Keratinocyte (primary cell): ENCODE data around the gene RNF26. TPM values are rescaled to one million over a fixed set of nuclear protein-coding genes. Genes with fewer than 3 reads are reported as not detected.

ENCODE experiments used
- DNase-seq: peaks from one replicate; pipeline ENCODE4 v3.0.0-alpha.2; 2011; ENCODE audit warnings: low read depth, missing footprints, low spot score
- FAIRE-seq: peaks from 2 replicates; lab custom pipeline; 2011; peaks lifted over from hg19 to GRCh38; lab: Jason Lieb, UNC
- H2AFZ ChIP-seq: 2 replicates; pipeline ENCODE4 v1.6.0; 2012; ENCODE audit warnings: low read length, control low read depth, inconsistent platforms; ENCODE audit not compliant: control insufficient read depth
- H3K27ac ChIP-seq: 2 replicates; pipeline ENCODE4 v1.5.1; 2011; ENCODE audit warnings: low read length; ENCODE audit not compliant: control insufficient read depth, insufficient read depth
- H3K27me3 ChIP-seq: 3 replicates; pipeline ENCODE4 v1.6.0; 2011; ENCODE audit warnings: low read length; ENCODE audit not compliant: control insufficient read depth, insufficient read depth; ENCODE audit errors: extremely low read depth
- H3K36me3 ChIP-seq, 2 experiments: 2 replicates in 1 of 2; 3 replicates in 1 of 2; pipeline ENCODE4 v1.5.1; 2011; ENCODE audit warnings: low read length in 2 of 2, mild to moderate bottlenecking in 1 of 2; ENCODE audit not compliant: control insufficient read depth in 2 of 2, insufficient read depth in 2 of 2; ENCODE audit errors: extremely low read depth in 1 of 2
- H3K4me1 ChIP-seq: 3 replicates; pipeline ENCODE4 v1.5.1; 2011; ENCODE audit warnings: low read length; ENCODE audit not compliant: control insufficient read depth, insufficient read depth; ENCODE audit errors: extremely low read depth
- H3K4me2 ChIP-seq: 3 replicates; pipeline ENCODE4 v1.6.0; 2011; ENCODE audit warnings: low read depth, low read length; ENCODE audit not compliant: control insufficient read depth, insufficient read depth; ENCODE audit errors: extremely low read depth
- H3K4me3 ChIP-seq, 3 experiments: fragments of 200-600 bp in 1 of 3; sonication (generic) in 1 of 3; 2 replicates in 2 of 3; 3 replicates in 1 of 3; pipeline ENCODE4 v1.5.1; 2011 to 2016; ENCODE audit warnings: low read length in 3 of 3, mild to moderate bottlenecking in 3 of 3, control low read depth in 2 of 3, inconsistent platforms in 1 of 3, low read depth in 1 of 3, mixed read lengths in 1 of 3, mixed run types in 1 of 3, moderate library complexity in 1 of 3; ENCODE audit not compliant: control insufficient read depth in 2 of 3, insufficient read depth in 2 of 3; ENCODE audit errors: extremely low read depth in 1 of 3
- H3K79me2 ChIP-seq: 2 replicates; pipeline ENCODE4 v1.6.0; 2012; ENCODE audit warnings: low read length; ENCODE audit not compliant: control insufficient read depth, insufficient read depth
- H3K9ac ChIP-seq: 3 replicates; pipeline ENCODE4 v1.6.0; 2011; ENCODE audit warnings: low read length; ENCODE audit not compliant: control insufficient read depth, insufficient read depth; ENCODE audit errors: extremely low read depth
- H3K9me1 ChIP-seq: 3 replicates; pipeline ENCODE4 v1.6.0; 2011; ENCODE audit warnings: low read length; ENCODE audit not compliant: control insufficient read depth, insufficient read depth; ENCODE audit errors: extremely low read depth
- H3K9me3 ChIP-seq: 2 replicates; pipeline ENCODE4 v1.5.1; 2012; ENCODE audit warnings: low read depth, low read length; ENCODE audit not compliant: control insufficient read depth
- H4K20me1 ChIP-seq: 3 replicates; pipeline ENCODE4 v1.6.0; 2011; ENCODE audit warnings: low read length; ENCODE audit not compliant: control insufficient read depth, insufficient read depth; ENCODE audit errors: extremely low read depth
- EZH2 ChIP-seq: IDR thresholded peaks from one replicate; pipeline ENCODE4 v1.6.1; 2012; ENCODE audit warnings: inconsistent platforms, mild to moderate bottlenecking, low read length, moderate library complexity
- dilution Hi-C: fragments of 300-500 bp; cut with MboI; formaldehyde crosslinking; loops from one replicate; pipeline ENCODE4 v1.7.0; 2020; ENCODE audit warnings: low sequenced_read_pairs; ENCODE audit not compliant: extremely low pct_ligation_motif_present
- polyA plus RNA-seq, 5 experiments: library from polyadenylated mRNA; depleted of rRNA in 3 of 5; stranded (reverse) in 3 of 5; stranded (forward) in 1 of 5; unstranded in 1 of 5; fragments of >200 nt; gene quantifications; 1 replicate in 1 of 5; 2 replicates in 3 of 5; 3 replicates in 1 of 5; pipeline versions ENCODE4 v1.2.1 to v1.2.3, GENCODE V29; 2011 to 2012; ENCODE audit warnings: missing spikeins in 2 of 5, low read depth in 1 of 5, low replicate concordance in 1 of 5
- TF ChIP-seq, protein P1 (sequence below), 3 experiments: IDR thresholded peaks in 1 of 3; conservative IDR thresholded peaks in 1 of 3; optimal IDR thresholded peaks in 1 of 3; 2 replicates in 2 of 3; 3 replicates in 1 of 3; pipeline versions ENCODE3 to v1.5.1; 2011; ENCODE audit warnings: low read length in 3 of 3, mild to moderate bottlenecking in 3 of 3, moderate library complexity in 2 of 3, control low read depth in 1 of 3, inconsistent platforms in 1 of 3; ENCODE audit not compliant: insufficient read depth in 2 of 3; ENCODE audit errors: extremely low read depth in 1 of 3

RNF26 gene
- polyA plus RNA-seq, 1 donor (not counting 4 experiments of a cell fraction or from before 2014, with no cell fraction given): 13.2 TPM

DNA sequence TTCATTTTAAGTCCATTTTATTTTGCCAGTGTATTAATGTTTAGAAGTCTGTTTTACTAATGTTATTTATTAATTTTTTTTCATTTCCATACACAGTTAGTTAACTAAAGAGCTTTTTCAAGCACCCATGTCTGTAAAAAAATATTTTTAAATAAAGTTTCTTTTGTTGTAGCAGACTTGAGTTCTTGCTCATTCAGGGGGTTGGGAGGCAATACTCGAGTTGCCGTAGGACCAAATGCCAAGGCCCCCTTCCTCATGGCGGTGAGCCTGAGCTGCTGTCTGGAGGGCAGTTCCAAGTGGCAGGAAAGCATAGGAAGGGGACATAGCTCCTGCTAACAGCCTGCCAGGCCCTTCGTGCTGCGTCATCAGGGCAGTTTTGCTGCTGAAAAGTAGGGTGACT, 26.4 kb upstream of the RNF26 start:
- FAIRE-seq (no peak), DNase-seq (no peak)
- H3K79me2 ChIP-seq: no peaks in the 10 kb centered on the region
- no peaks in the 10 kb centered on the region for H4K20me1 ChIP-seq
- no peak overlapping the region for H3K9ac ChIP-seq
- no peak overlapping the region for H3K27ac ChIP-seq
- no peak for TF ChIP-seq EZH2
- TF ChIP-seq, protein P1, sequence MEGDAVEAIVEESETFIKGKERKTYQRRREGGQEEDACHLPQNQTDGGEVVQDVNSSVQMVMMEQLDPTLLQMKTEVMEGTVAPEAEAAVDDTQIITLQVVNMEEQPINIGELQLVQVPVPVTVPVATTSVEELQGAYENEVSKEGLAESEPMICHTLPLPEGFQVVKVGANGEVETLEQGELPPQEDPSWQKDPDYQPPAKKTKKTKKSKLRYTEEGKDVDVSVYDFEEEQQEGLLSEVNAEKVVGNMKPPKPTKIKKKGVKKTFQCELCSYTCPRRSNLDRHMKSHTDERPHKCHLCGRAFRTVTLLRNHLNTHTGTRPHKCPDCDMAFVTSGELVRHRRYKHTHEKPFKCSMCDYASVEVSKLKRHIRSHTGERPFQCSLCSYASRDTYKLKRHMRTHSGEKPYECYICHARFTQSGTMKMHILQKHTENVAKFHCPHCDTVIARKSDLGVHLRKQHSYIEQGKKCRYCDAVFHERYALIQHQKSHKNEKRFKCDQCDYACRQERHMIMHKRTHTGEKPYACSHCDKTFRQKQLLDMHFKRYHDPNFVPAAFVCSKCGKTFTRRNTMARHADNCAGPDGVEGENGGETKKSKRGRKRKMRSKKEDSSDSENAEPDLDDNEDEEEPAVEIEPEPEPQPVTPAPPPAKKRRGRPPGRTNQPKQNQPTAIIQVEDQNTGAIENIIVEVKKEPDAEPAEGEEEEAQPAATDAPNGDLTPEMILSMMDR (optimal IDR thresholded peaks at IDR 0.05 in 1 of 3, IDR thresholded peaks at IDR 0.05 in 1 of 3, conservative IDR thresholded peaks at IDR 0.05 in 1 of 3; ENCODE audit: extremely low read depth in 1 of 3, insufficient read depth in 2 of 3, low read length in 3 of 3): no peak
- no peak overlapping the region for H2AFZ ChIP-seq
- no peak overlapping the region for H3K4me2 ChIP-seq
- no peak overlapping the region for H3K4me3 ChIP-seq
- H3K9me1 ChIP-seq: peaks cover 4% of the 10 kb centered on the region
- H3K36me3 ChIP-seq: peaks cover 29 to 37% of the 10 kb centered on the region in 2 experiments
- H3K9me3 ChIP-seq: no peaks in the 10 kb centered on the region
- H3K4me1 ChIP-seq: peaks cover 15% of the 10 kb centered on the region
- dilution Hi-C loops: no loop called here
- no peaks in the 10 kb centered on the region for H3K27me3 ChIP-seq

DNA sequence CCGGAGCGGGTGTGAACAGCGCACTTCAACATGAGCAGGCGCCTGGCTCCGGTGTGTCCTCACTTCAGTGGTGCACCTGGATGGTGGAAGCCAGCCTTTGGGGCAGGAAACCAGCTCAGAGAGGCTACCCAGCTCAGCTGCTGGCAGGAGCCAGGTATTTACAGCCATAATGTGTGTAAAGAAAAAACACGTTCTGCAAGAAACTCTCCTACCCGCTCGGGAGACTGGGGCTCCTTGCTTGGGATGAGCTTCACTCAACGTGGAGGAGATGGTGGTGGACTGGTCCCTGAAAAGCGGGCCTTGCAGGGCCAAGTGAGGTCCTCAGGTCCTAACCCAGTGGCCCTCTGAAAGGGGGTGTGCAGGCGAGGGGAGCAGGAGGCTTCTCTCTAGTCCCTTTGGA, 24.9 kb upstream of the RNF26 start:
- Histone ChIP-seq H4K20me1 (no peaks in the 10 kb centered on the region), H3K9ac (no peak overlapping the region), H3K27me3 (no peaks in the 10 kb centered on the region), H3K4me1 (peaks cover 15% of the 10 kb centered on the region), H3K27ac (no peak overlapping the region), H3K9me3 (no peaks in the 10 kb centered on the region), H3K9me1 (peaks cover 4% of the 10 kb centered on the region), H3K36me3 (peaks cover 23 to 25% of the 10 kb centered on the region in 2 experiments), H3K79me2 (no peaks in the 10 kb centered on the region), H3K4me3 (no peak overlapping the region), H2AFZ (no peak overlapping the region), H3K4me2 (no peak overlapping the region)
- TF ChIP-seq, protein P1 (optimal IDR thresholded peaks at IDR 0.05 in 1 of 3, IDR thresholded peaks at IDR 0.05 in 1 of 3, conservative IDR thresholded peaks at IDR 0.05 in 1 of 3; ENCODE audit: extremely low read depth in 1 of 3, insufficient read depth in 2 of 3, low read length in 3 of 3): no peak
- no peak for TF ChIP-seq EZH2
- no peak for DNase-seq
- no peak for FAIRE-seq
- dilution Hi-C loops: no loop called here
